HG02885 (cell line): ENCODE measurements around the gene ECE1.
"Not testable (repeated sequence)": the region's sequence is repeated elsewhere in the genome, so short reads cannot be mapped to it uniquely, and the experiment has no call there.

Experiments
- ATAC-seq: cut with Tn5 transposase; IDR thresholded peaks from one replicate; pipeline ENCODE4 v1.9.1; 2021; ENCODE audit warnings: mild to moderate bottlenecking; ENCODE audit not compliant: unreplicated experiment, poor library complexity

The ECE1 gene

GRCh38 chr1:21293537-21294265 lies 3.4 kb upstream of the ECE1 start:
- peak; percentile 18 for ATAC-seq

- peak; percentile 39 for ATAC-seq
Measured at GRCh38 chr1:21292984-21293536, 2.8 kb upstream of the ECE1 start.

DNA sequence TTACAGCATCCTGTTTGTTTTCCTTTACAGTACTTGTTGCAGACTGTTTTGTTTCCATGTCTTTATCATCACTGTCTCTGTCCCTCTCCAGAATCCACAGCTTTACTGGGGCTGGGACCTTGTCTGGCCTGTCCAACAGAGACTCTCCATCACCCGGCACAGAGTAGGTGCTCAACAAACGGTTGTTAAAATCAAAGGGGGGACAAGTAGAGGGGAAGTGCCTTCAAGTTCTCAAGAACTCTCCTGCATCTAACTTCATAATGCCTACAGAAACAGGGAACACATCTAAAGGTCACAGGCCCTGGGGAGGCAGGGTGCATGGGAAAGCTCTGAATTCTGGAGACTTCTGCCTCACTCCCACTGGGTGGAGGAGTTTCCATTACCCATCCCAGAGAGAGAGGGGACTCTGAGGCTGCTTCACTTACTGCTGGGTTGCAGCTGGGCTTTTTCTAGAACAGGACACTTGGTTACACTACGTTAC lies 2.3 kb upstream of the ECE1 start:
- peak; percentile 9 for ATAC-seq

DNA sequence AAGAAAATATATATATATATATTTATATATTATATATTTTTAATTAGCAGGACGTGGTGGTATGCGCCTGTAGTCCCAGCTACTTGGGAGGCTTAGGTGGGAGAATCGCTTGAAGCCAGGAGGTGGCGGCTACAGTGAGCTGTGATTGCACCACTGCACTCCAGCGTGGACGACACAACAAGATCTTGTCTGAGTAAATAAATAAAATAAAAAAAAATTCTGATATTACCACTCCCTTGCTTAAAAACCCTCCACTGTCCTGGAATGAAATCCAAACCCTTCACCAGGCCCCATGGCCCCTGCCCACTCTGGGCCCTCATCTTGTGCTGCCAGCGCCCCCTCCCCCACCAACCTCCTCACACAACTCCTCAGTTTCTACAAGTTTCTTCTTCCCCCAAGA lies 1.7 kb upstream of the ECE1 start:
- no peak for ATAC-seq

DNA sequence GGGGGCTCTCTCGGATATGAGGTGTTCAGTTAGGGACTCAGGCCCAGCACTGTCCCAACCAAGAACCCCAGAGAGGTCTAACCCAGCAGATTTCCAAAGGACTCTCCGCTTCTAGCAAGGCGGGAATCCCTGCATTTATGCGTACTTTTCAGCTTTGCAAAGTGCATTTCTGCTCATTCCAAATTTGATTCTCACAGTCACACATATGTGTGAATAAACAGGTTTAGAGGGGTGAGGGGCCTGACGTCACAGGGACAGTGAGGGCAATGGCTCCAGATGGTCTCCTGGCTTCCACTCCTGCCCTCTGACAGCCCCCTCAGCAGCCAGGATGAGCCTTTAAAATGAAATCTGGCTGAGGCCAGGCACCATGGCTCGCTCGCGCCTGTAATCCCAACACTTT lies 921 bp upstream of the ECE1 start:
- no peak for ATAC-seq

DNA sequence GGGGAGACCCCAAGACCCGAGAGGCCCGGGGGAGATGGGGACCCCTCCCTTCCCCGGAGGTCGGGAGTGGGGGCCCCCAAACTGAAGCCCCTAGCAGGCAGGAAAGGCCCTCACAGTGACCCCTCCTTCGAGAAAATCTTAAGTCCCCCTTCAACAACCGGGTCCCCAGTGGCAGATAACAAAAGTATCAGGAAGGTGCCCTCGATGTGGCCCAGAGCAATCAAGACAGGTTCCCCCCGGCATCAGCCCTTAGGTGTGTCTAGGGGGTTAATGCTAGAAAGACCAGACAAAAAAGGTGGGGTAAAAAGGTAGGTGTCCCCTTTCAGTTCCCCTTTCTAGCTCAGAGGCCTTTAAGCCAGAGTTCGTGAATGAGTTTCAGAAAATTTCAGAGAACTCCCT lies 282 bp upstream of the ECE1 start:
- ATAC-seq: no peak

- no peak for ATAC-seq
Measured at GRCh38 chr1:21289127-21289526, 1.1 kb downstream of the ECE1 start.

DNA sequence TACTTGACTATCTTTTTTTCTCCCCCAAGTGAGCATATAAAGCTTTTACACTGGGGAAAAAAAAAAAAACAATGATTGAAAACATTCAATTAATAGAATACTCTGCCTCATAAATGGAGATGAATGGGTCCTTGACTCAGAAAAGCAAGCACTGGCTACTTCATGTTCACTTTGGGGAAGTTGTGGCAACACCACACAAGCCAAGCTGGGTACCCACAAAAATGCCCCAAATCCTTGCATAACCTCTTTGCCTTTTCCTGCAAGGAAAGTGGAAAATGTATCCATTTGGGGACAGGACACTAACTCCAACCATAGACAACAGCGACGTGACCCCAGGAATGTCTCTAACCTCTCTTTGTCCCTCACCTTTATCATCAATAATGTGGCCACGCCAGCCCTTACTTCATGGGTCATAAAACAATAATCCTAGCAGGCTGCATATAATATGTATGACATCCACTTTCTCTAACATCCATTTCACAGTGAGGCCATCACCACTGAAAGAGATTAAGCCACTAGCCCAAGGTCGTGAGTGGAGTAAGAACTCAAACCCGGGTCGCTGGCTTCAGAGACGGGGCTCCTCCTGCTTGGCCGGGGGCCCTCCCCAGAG lies 2.3 kb downstream of the ECE1 start:
- no peak for ATAC-seq

DNA sequence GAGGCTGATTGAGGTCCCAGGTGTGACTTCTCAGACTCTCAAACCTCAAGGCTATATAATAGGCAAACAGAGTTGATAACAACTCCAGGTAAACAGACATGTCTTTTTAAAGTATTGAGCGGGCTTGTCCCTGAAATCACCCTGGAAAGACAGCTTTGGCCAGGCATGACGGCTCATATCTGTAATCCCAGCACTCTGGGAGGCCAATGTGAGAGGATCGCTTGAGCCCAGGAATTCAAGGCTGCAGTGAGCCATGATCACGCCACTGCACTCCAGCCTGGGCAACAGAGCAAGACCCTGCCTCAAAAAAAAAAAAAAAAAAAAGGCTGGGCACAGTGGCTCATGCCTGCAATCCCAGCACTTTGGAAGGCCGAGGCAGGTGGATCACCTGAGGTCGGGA lies 4.9 kb downstream of the ECE1 start:
- ATAC-seq: not testable (repeated sequence)

DNA sequence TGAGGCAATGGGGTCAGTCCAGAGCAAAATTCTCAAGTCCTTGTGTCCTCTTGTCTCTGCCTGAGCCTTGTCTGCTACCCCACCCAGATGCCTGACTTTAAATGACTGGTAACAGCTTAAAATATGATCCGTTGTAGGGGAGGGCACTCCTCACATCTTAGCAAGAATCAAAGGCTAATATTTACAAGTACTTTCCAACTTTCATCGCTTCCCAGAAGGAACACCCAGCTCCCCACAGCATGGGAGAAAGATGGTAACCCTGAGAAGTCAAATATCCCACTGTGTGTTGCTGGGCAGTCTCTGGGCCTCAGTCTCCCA lies 5.2 kb downstream of the ECE1 start:
- ATAC-seq: no peak

DNA sequence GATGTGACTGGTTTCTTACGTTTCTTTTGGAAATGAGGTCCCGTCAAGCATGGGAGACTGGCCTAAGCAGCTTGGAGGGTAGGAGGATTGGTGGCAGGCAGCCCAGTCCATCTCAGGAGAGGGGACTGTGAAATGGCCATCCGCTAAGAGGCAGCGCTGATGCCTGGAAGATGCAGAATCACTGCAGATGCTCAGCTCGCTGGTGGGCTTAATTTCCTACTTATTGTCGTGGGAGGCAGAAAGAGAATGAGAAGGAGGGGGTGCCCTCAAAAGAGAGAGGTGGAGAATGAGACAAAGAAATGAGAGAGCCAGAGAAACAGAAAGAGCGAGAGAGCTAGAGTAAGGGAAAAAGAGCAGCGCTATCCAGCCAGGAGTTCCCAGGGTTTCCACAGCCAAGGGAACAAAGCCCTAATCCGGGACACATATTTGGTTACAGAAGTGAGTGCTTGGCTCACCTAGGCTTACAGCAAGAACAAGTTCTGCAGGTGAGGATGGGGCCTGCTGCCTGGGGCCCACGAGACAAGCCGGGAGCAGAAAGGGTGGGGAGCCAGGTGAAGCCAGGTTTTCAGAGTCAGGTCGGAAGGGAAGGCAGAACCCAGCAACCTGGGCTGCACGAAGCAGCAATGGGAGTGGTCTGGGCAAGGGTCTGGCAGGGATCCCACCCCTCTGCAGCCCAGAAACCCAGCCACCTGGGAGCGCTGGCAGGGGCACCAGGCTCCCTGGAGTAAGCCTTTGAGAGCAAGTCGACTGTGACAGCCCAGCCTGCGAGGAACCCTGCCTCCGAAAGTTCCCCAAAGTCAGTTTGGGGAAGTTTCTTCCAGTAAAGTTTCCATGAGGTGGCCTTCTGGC lies 5.8 kb downstream of the ECE1 start:
- no peak for ATAC-seq

GRCh38 chr1:21283524-21283923 lies 6.7 kb downstream of the ECE1 start:
- ATAC-seq: no peak

DNA sequence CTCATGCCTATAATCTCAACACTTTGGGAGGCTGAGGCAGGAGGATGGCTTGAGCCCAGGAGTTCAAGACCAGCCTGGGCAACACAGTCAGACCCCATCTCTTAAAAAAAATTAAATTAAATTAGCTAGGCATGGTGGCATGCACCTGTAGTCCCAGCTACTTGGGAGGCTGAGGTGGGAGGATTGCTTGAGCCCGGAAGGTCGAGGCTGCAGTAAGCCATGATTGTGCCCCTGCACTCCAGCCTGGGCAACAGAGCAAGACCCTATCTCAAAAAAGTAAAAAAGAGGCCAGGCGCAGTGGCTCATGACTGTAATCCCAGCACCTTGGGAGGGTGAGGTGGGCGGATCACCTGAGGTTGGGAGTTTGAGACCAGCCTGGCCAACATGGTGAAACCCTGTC lies 8.2 kb downstream of the ECE1 start:
- not testable (repeated sequence) for ATAC-seq

DNA sequence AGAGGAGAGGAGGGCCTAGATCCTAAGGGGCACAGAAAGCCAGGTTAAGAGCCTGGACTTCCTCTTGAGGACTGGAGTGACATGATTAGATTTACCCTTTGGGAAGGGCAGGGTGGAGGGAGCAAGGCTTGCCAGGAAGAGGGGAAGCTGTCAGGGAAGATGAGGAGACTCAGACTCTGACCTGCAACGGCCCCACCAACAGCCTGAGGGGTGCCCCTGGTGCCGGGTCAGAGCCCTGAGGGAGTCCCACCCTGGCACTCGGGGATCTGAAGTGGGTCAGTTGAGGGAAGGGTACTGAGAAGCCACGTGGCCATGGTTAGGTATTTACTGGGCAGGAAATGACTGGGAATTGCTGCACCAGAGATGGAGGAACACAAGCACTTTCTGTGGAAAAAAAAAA lies 9.8 kb downstream of the ECE1 start:
- ATAC-seq: no peak

DNA sequence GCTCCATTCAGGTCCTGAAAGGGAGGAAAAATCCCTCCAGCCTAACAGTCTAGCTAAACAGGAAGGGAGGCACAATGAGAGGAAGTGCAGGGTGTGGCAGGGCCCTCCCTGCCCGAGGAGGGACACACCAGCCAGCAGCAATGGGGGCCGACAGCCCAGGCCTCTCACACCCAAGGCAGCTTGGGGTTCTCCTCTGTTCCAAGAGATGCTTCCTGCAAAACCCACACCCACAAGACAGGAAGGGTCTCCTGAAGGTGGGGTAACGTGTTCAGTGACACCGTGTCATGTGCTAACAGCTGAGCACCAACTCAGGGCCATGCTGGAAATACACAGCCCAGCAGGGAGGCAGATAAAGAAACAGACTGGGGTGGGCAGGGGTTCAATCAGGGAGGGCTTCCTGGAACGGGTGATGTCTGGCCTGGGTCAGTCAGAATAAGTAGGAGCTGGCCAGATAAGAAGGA lies 10.2 kb downstream of the ECE1 start:
- ATAC-seq: no peak

GRCh38 chr1:21278860-21279845 lies 11.1 kb downstream of the ECE1 start:
- no peak for ATAC-seq

- no peak for ATAC-seq
Measured at GRCh38 chr1:21278208-21278859, 11.9 kb downstream of the ECE1 start.

DNA sequence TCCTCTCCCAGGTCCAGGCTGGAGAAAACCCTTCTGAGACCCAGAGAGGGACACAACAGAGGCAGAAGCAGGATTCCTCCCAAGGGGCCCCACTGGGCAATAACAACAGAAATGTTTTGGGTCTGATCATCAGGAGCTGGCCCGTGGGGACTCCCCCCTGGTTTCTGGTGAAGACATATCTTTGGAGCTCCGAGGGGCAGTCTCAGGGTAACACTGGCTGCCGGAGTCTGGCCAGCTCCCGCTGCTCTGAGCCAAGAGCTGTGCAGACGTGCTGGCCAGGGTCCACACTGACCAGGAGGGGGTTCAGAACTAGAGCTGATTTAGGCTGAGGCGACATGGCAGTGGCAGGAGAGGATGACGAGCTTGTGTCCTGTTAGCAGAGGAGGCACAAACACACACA lies 13.1 kb downstream of the ECE1 start:
- ATAC-seq: no peak

DNA sequence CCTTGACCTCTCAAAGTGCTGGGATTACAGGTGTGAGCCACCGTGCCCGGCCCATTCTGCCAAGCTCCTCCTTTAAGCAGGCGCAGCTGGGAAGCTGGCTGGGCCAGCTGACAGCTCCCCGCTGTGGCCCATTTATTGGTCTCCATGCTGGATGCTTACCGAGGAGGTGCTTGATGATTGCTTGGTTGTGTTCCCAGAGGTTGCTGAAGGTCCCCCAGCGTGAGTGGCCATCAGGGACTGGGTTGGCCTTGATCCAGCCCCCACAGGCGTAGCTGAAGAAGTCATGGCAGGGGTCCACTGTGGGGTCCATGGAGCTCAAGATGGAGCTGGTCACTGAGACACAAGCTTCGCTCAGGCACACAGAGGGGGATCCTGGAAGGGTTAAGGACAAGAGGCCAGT lies 17.7 kb downstream of the ECE1 start:
- ATAC-seq: no peak
